ENCODE data around the gene ST3GAL5. TPM values are rescaled to one million over a fixed set of nuclear protein-coding genes. Genes with fewer than 3 reads are reported as not detected.

ST3GAL5 gene
- total and polyA plus RNA-seq, 2 experiments from 2014 or later = 3.2 to 7.9 TPM

DNA sequence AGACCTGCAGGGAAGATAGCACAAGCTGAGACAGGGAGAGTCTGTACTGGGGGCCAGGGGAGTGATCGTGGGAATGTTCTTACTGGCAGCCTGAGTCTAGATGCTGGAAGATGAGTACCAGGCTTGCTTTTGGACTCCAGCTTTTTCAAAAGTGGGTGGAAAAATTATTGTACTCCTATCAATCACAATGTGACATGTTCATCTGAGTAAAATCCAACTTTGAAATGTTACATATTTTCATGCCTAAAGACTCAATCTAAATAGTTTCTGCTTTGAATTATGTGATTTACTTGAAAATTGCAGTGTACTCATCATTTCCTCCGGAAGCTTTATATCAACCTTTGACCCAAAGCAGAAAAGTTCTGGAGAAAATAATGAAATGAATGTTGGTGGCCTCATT, 49.7 kb upstream of the ST3GAL5 start:
- H3K27ac Mint-ChIP-seq = no peak overlapping the region
- ATAC-seq (no peak), DNase-seq (ENCODE audit: low spot score) (no peak)
- H4K20me1 ChIP-seq (replicated peaks; ENCODE audit: insufficient read depth) = no peaks in the 10 kb centered on the region
- H3K36me3 ChIP-seq (ENCODE audit: insufficient read depth) = peaks cover 5% of the 10 kb centered on the region
- H3K4me3 Mint-ChIP-seq = no peak overlapping the region
- H3K4me3 ChIP-seq = no peak overlapping the region
- H3K27me3 Mint-ChIP-seq (ENCODE audit: insufficient read depth, low read depth, poor library complexity) = peaks cover 2% of the 10 kb centered on the region
- H2AFZ ChIP-seq = no peak overlapping the region
- no peaks in the 10 kb centered on the region for H3K27me3 ChIP-seq (ENCODE audit: insufficient read depth)
- H3K27ac ChIP-seq (ENCODE audit: low read depth) = no peak overlapping the region
- TF ChIP-seq EZH2phosphoT487 (IDR thresholded peaks at IDR 0.05; ENCODE audit: unreplicated experiment) = no peak
- TF ChIP-seq, protein P1, sequence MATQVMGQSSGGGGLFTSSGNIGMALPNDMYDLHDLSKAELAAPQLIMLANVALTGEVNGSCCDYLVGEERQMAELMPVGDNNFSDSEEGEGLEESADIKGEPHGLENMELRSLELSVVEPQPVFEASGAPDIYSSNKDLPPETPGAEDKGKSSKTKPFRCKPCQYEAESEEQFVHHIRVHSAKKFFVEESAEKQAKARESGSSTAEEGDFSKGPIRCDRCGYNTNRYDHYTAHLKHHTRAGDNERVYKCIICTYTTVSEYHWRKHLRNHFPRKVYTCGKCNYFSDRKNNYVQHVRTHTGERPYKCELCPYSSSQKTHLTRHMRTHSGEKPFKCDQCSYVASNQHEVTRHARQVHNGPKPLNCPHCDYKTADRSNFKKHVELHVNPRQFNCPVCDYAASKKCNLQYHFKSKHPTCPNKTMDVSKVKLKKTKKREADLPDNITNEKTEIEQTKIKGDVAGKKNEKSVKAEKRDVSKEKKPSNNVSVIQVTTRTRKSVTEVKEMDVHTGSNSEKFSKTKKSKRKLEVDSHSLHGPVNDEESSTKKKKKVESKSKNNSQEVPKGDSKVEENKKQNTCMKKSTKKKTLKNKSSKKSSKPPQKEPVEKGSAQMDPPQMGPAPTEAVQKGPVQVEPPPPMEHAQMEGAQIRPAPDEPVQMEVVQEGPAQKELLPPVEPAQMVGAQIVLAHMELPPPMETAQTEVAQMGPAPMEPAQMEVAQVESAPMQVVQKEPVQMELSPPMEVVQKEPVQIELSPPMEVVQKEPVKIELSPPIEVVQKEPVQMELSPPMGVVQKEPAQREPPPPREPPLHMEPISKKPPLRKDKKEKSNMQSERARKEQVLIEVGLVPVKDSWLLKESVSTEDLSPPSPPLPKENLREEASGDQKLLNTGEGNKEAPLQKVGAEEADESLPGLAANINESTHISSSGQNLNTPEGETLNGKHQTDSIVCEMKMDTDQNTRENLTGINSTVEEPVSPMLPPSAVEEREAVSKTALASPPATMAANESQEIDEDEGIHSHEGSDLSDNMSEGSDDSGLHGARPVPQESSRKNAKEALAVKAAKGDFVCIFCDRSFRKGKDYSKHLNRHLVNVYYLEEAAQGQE (IDR thresholded peaks at IDR 0.05; ENCODE audit: unreplicated experiment) = no peak
- no peak for TF ChIP-seq POLR2AphosphoS5 (IDR thresholded peaks at IDR 0.05; ENCODE audit: low read depth)
- TF ChIP-seq ZNF114 (CRISPR knock-in tag; IDR thresholded peaks at IDR 0.05) = no peak
- TF ChIP-seq STAT1 (IDR thresholded peaks at IDR 0.05; ENCODE audit: unreplicated experiment) = no peak
- TF ChIP-seq CREB1 (CRISPR knock-in tag; IDR thresholded peaks at IDR 0.05; ENCODE audit: low read depth) = no peak
- TF ChIP-seq ZNF331 (CRISPR knock-in tag; IDR thresholded peaks at IDR 0.05; ENCODE audit: low read depth) = no peak
- TF ChIP-seq JUNB (IDR thresholded peaks at IDR 0.05; ENCODE audit: unreplicated experiment) = no peak
- TF ChIP-seq, protein P2, sequence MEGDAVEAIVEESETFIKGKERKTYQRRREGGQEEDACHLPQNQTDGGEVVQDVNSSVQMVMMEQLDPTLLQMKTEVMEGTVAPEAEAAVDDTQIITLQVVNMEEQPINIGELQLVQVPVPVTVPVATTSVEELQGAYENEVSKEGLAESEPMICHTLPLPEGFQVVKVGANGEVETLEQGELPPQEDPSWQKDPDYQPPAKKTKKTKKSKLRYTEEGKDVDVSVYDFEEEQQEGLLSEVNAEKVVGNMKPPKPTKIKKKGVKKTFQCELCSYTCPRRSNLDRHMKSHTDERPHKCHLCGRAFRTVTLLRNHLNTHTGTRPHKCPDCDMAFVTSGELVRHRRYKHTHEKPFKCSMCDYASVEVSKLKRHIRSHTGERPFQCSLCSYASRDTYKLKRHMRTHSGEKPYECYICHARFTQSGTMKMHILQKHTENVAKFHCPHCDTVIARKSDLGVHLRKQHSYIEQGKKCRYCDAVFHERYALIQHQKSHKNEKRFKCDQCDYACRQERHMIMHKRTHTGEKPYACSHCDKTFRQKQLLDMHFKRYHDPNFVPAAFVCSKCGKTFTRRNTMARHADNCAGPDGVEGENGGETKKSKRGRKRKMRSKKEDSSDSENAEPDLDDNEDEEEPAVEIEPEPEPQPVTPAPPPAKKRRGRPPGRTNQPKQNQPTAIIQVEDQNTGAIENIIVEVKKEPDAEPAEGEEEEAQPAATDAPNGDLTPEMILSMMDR (conservative IDR thresholded peaks at IDR 0.05; ENCODE audit: low read depth in 2 of 2) = no peak
- TF ChIP-seq NANOG (IDR thresholded peaks at IDR 0.05; ENCODE audit: borderline replicate concordance) = no peak
- no peak for TF ChIP-seq ZNF462 (CRISPR knock-in tag; IDR thresholded peaks at IDR 0.05)
- no peak for TF ChIP-seq EZH2 (IDR thresholded peaks at IDR 0.05; ENCODE audit: low read depth, unreplicated experiment)
- no peak for TF ChIP-seq ETS1 (IDR thresholded peaks at IDR 0.05)
- H3K9me2 ChIP-seq (ENCODE audit: insufficient read depth) = no peaks in the 10 kb centered on the region
- no peak overlapping the region for H3K4me2 ChIP-seq
- H3K9me3 Mint-ChIP-seq = peaks cover 29% of the 10 kb centered on the region
- no peaks in the 10 kb centered on the region for H3F3A ChIP-seq (replicated peaks; ENCODE audit: low read depth)
- H3K4me1 ChIP-seq (ENCODE audit: insufficient read depth) = peaks cover 5% of the 10 kb centered on the region
- H3K79me2 ChIP-seq (replicated peaks; ENCODE audit: insufficient read depth) = no peaks in the 10 kb centered on the region
- peaks cover 12% of the 10 kb centered on the region for H3K4me1 Mint-ChIP-seq
- peaks cover 8% of the 10 kb centered on the region; the same call in 1 of the 3 replicates for H3K36me3 Mint-ChIP-seq (ENCODE audit: low read depth)

All from GM23338 (cell line).